ENCODE measurements around the gene RIOK1.

Gene RIOK1

DNA sequence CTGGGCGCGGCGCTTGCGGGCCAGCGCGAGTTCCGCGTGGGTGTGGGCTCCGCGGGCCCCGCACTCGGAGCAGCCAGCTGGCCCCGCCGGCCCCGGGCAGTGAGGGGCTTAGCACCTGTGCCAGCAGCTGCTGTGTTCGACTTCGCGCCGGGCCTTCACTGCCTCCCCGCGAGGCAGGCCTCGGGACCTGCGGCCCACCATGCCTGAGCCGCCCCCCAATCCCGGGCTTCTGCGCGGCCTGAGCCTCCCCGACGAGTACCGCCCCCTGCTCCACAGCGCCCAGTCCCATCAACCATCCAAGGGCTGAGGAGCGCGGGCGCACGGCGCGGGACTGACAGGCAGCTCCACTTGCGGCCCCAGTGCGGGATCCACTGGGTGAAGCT lies 36.2 kb downstream of the RIOK1 start:
- H3K27ac ChIP-seq (ENCODE audit: low read depth, low read length), result no peak overlapping the region
- H3K4me3 ChIP-seq (ENCODE audit: low read depth, low read length), result no peak overlapping the region
- H3K9me3 ChIP-seq (ENCODE audit: control insufficient read depth, insufficient read depth, low read length), result no peaks in the 10 kb centered on the region
- no peaks in the 10 kb centered on the region for H3K36me3 ChIP-seq (ENCODE audit: control insufficient read depth, insufficient read depth, low read length)
- H3K9ac ChIP-seq (ENCODE audit: low read depth, low read length), result no peak overlapping the region
- no peaks in the 10 kb centered on the region for H3K27me3 ChIP-seq (ENCODE audit: control insufficient read depth, insufficient read depth, low read length)
- peaks cover 6% of the 10 kb centered on the region for H3K4me1 ChIP-seq (ENCODE audit: control insufficient read depth, insufficient read depth, low read length)

DNA sequence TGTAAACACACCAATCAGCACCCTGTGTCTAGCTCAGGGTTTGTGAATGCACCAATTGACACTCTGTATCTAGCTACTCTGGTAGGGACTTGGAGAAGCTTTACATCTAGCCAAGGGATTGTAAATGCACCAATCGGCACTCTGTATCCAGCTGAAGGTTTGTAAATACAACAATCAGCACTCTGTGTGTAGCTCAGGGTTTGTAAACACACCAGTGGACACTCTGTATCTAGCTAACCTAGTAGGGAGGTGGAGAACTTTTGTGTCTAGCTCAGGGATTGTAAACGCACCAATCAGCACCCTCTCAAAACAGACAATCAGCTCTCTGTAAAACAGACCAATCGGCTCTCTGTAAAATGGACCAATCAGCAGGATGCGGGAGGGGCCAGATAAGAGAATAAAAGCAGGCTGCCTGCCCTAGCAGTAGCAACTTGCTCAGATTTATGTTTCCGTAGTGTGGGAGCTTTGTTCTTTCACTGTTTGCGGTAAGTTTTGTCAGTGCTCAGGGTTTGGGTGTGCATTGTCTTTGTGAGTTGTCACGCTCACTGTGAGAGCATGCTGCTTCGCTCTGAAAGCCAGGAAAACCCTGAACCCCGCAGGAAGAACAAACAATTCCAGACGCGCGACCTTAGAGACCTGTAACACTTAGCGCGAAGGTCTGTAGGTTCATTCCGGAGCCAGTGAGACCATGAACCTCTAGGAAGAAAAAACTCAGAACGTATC lies 37.0 kb downstream of the RIOK1 start:
- Histone ChIP-seq H3K9ac (ENCODE audit: low read depth, low read length) (no peak overlapping the region), H3K27me3 (ENCODE audit: control insufficient read depth, insufficient read depth, low read length) (no peaks in the 10 kb centered on the region), H3K9me3 (ENCODE audit: control insufficient read depth, insufficient read depth, low read length) (no peaks in the 10 kb centered on the region), H3K4me3 (ENCODE audit: low read depth, low read length) (no peak overlapping the region), H3K4me1 (ENCODE audit: control insufficient read depth, insufficient read depth, low read length) (peaks cover 3% of the 10 kb centered on the region; the same call in 1 of the 2 replicates), H3K36me3 (ENCODE audit: control insufficient read depth, insufficient read depth, low read length) (no peaks in the 10 kb centered on the region), H3K27ac (ENCODE audit: low read depth, low read length) (no peak overlapping the region)

DNA sequence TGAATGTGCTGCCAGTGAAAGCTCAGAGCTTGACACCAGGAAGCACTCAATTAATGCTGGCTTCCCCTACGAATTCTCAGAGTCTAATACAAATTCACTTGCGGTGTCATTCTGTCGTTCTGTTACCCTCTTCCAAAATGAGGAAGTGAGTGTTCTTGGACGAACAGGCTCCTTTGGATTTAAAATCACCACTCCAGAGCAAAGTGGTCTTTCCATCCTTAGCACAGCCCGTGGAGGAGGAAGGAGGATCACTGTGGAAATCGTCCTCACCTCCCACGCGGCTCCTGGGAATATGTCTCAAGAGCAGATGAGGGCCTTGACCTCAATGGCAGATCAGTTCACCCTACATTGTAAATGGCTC lies 41.7 kb downstream of the RIOK1 start:
- H3K4me1 ChIP-seq (ENCODE audit: control insufficient read depth, insufficient read depth, low read length), result peaks cover 6% of the 10 kb centered on the region; the same call in 1 of the 2 replicates
- no peaks in the 10 kb centered on the region for H3K27me3 ChIP-seq (ENCODE audit: control insufficient read depth, insufficient read depth, low read length)
- no peak overlapping the region for H3K27ac ChIP-seq (ENCODE audit: low read depth, low read length)
- H3K4me3 ChIP-seq (ENCODE audit: low read depth, low read length), result no peak overlapping the region
- H3K36me3 ChIP-seq (ENCODE audit: control insufficient read depth, insufficient read depth, low read length), result no peaks in the 10 kb centered on the region
- H3K9me3 ChIP-seq (ENCODE audit: control insufficient read depth, insufficient read depth, low read length), result no peaks in the 10 kb centered on the region
- H3K9ac ChIP-seq (ENCODE audit: low read depth, low read length), result no peak overlapping the region

DNA sequence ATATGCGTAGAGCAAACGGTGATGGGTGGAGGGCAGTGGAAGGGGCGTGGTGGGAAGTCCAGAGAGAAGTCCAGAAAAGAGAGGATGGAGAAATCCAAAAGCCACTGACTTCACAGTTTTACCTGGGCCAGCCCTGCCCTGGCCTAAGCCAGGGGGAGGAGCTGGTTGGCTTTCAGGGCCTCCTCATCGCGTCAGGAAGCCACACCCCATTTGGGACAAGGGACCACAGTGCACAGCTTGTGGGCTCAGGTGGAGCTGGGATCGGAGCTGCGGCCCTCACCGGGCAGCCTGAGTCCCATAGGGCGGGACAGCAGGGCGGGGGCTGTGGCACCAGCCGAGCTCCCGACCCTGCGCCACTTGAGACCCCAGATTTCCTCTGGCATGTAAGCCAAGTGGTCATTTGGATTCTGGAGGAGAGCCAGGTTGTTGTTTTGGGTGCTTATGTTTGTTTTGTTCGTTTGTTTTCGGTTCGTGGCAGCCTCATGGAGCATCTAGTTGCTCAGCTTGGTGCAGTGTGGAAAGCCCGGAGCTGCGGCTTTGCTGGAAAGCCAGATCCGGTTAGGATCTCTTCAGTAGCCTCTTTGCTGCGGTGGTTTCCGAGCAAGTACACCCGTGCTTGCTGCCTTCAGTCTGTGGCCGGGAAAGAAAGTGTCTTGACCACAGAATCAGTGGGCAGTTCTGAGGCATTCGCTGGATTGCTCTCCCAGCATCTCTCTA lies 42.2 kb downstream of the RIOK1 start:
- no peak overlapping the region for H3K4me3 ChIP-seq (ENCODE audit: low read depth, low read length)
- H3K27me3 ChIP-seq (ENCODE audit: control insufficient read depth, insufficient read depth, low read length), result no peaks in the 10 kb centered on the region
- H3K9ac ChIP-seq (ENCODE audit: low read depth, low read length), result no peak overlapping the region
- H3K36me3 ChIP-seq (ENCODE audit: control insufficient read depth, insufficient read depth, low read length), result no peaks in the 10 kb centered on the region
- no peaks in the 10 kb centered on the region for H3K9me3 ChIP-seq (ENCODE audit: control insufficient read depth, insufficient read depth, low read length)
- H3K27ac ChIP-seq (ENCODE audit: low read depth, low read length), result no peak overlapping the region
- peaks cover 6% of the 10 kb centered on the region; the same call in 1 of the 2 replicates for H3K4me1 ChIP-seq (ENCODE audit: control insufficient read depth, insufficient read depth, low read length)

DNA sequence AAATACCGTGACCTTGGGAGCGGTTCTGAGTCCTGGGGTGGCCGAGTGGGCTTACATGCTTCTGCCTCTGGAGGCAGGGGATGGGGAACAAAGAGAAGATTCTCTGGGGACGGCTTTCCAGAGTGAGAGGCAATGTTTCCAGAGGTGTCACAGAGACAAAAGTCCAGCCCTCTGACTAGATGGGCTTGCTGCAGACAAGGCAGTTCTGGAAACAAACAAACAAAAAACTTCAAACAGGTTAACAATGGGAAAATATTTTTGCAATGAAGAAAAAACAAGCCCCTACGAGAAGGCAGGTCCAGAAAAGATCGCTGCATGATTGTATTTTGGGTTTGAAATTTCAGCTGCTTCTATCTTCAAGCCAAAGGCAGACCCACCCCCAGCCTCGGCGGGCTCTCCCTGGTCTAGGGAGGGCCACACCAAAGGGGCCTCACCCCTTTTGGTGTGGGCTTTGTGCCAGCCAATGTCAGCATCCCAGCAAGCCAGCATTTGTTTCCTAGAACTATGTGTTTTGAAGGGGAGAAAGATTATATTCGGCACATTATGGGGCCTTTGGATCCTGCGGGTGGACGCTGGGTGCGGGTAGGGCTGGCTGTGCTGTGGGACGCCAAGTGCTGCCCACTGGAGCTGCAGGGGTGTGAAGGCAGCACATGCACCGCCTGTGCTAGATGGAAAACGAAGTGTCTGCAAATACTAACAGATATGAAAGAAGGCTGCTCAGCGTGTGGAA lies 42.9 kb downstream of the RIOK1 start:
- Histone ChIP-seq H3K9ac (ENCODE audit: low read depth, low read length) (no peak overlapping the region), H3K36me3 (ENCODE audit: control insufficient read depth, insufficient read depth, low read length) (no peaks in the 10 kb centered on the region), H3K27me3 (ENCODE audit: control insufficient read depth, insufficient read depth, low read length) (no peaks in the 10 kb centered on the region), H3K4me1 (ENCODE audit: control insufficient read depth, insufficient read depth, low read length) (peaks cover 6% of the 10 kb centered on the region; the same call in 1 of the 2 replicates), H3K27ac (ENCODE audit: low read depth, low read length) (no peak overlapping the region), H3K9me3 (ENCODE audit: control insufficient read depth, insufficient read depth, low read length) (no peaks in the 10 kb centered on the region), H3K4me3 (ENCODE audit: low read depth, low read length) (no peak overlapping the region)

DNA sequence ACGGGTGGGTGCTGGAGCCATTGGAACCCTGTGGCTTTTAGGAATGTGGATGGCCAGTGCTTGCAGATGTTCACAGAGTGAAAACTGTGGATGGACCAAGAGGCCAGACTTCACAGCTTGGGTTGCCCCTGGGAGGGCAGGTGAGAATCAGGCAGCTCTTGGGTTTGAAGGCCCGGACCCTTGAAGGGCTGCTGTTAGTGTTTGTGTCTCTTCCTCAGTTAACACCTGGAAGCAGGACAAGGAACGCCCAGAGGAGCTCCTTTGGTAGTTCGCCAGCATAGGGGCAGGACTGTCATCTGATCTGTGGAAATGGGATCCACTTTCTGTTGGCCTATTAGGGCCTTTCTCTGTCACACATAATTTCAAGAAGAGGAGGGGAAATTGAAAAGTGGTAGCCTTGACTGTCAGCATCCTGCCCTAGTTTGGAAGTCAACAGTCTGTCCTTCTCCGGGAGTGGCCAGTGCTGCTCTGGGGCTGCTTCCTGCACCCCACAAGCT lies 43.6 kb downstream of the RIOK1 start:
- Histone ChIP-seq H3K4me3 (ENCODE audit: low read depth, low read length) (no peak overlapping the region), H3K4me1 (ENCODE audit: control insufficient read depth, insufficient read depth, low read length) (peaks cover 6% of the 10 kb centered on the region; the same call in 1 of the 2 replicates), H3K9ac (ENCODE audit: low read depth, low read length) (no peak overlapping the region), H3K36me3 (ENCODE audit: control insufficient read depth, insufficient read depth, low read length) (no peaks in the 10 kb centered on the region), H3K27ac (ENCODE audit: low read depth, low read length) (no peak overlapping the region), H3K27me3 (ENCODE audit: control insufficient read depth, insufficient read depth, low read length) (no peaks in the 10 kb centered on the region), H3K9me3 (ENCODE audit: control insufficient read depth, insufficient read depth, low read length) (no peaks in the 10 kb centered on the region)

DNA sequence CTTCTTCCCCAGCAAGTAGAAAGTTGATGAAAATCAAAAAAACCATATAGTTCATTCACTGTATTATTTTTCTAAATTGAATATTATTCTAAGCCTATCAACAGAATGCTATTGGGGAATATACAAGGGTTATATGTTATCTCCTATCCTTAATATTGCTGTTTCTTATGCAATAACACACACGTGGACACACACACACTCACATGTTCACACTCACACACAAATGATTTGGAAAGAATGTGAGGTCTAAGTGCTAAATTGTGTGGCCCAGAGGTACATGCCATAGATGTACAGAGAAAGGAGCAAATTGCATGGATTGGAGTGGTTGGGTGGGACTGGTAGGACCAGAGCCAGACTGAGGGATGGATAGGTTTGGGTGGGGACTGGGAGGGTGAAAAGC lies 45.1 kb downstream of the RIOK1 start:
- H3K36me3 ChIP-seq (ENCODE audit: control insufficient read depth, insufficient read depth, low read length), result no peaks in the 10 kb centered on the region
- no peak overlapping the region for H3K4me3 ChIP-seq (ENCODE audit: low read depth, low read length)
- no peaks in the 10 kb centered on the region for H3K9me3 ChIP-seq (ENCODE audit: control insufficient read depth, insufficient read depth, low read length)
- no peak overlapping the region for H3K9ac ChIP-seq (ENCODE audit: low read depth, low read length)
- no peak overlapping the region for H3K27ac ChIP-seq (ENCODE audit: low read depth, low read length)
- no peaks in the 10 kb centered on the region for H3K27me3 ChIP-seq (ENCODE audit: control insufficient read depth, insufficient read depth, low read length)
- H3K4me1 ChIP-seq (ENCODE audit: control insufficient read depth, insufficient read depth, low read length), result peaks cover 6% of the 10 kb centered on the region; the same call in 1 of the 2 replicates

DNA sequence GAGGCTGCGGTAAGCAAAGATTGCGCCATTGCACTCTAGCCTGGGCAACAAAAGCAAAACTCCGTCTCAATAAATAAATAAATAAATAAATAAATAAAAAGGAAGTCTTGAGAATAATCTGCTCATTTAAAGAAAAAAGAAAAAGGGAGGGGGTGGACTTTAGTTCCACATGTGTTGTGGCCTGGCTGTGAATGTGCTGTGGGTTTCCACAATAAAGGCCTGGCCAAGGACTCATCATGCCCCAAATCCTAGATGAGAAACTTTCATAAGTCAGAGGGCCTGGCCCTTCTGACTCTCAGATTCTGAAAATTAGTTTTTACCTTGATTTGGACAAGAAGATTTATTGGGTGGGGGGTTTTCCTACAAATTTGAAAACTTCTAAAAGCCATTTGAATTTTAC lies 48.4 kb downstream of the RIOK1 start:
- Histone ChIP-seq H3K27me3 (ENCODE audit: control insufficient read depth, insufficient read depth, low read length) (no peaks in the 10 kb centered on the region), H3K4me1 (ENCODE audit: control insufficient read depth, insufficient read depth, low read length) (no peaks in the 10 kb centered on the region)

DNA sequence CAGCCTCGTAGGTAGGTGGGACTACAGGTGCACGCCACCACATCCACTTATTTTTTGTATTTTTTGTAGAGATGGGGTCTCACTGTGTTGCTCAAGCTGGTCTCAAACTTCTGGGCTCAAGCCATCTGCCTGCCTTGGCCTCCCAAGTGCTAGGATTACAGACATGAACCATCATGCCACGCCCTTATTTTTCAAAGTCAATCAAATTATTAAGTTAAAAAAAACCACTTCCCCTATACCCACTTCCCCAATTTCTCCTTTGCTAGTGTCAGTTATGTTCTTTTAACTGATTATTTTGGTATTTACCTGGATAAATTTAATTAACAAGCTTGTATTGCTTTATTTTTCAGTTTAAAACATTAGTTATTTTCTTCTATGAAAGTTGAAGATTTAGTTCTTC lies 49.6 kb downstream of the RIOK1 start:
- Histone ChIP-seq H3K9ac (ENCODE audit: low read depth, low read length) (no peak overlapping the region), H3K4me1 (ENCODE audit: control insufficient read depth, insufficient read depth, low read length) (no peaks in the 10 kb centered on the region), H3K4me3 (ENCODE audit: low read depth, low read length) (no peak overlapping the region), H3K9me3 (ENCODE audit: control insufficient read depth, insufficient read depth, low read length) (no peaks in the 10 kb centered on the region), H3K27ac (ENCODE audit: low read depth, low read length) (no peak overlapping the region), H3K27me3 (ENCODE audit: control insufficient read depth, insufficient read depth, low read length) (no peaks in the 10 kb centered on the region), H3K36me3 (ENCODE audit: control insufficient read depth, insufficient read depth, low read length) (no peaks in the 10 kb centered on the region)

More for the DNA sequence above, 48.4 kb downstream of the RIOK1 start:
- Histone ChIP-seq H3K9ac (ENCODE audit: low read depth, low read length) (no peak overlapping the region), H3K27ac (ENCODE audit: low read depth, low read length) (no peak overlapping the region), H3K4me3 (ENCODE audit: low read depth, low read length) (no peak overlapping the region), H3K36me3 (ENCODE audit: control insufficient read depth, insufficient read depth, low read length) (no peaks in the 10 kb centered on the region), H3K9me3 (ENCODE audit: control insufficient read depth, insufficient read depth, low read length) (no peaks in the 10 kb centered on the region)

DNA sequence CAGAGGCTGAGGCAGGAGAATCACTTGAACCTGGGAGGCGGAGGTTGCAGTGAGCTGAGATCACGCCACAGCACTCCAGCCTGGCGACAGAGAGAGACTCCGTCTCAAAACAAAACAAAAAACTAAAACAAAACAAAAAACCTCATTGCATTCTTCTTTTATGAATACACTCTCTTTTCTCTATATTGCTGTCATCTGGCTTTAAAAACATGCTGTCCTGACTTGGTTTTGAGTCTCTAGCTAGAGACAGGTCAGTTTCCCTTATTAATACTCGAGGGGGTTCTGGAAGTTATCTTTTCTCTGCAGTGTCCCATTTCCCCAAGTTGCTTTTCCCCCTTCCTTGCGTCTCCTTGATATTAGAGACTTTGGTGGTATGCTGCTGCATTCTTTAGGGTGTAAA lies 50.9 kb downstream of the RIOK1 start:
- Histone ChIP-seq H3K36me3 (ENCODE audit: control insufficient read depth, insufficient read depth, low read length) (no peaks in the 10 kb centered on the region), H3K27ac (ENCODE audit: low read depth, low read length) (no peak overlapping the region), H3K4me3 (ENCODE audit: low read depth, low read length) (no peak overlapping the region), H3K9ac (ENCODE audit: low read depth, low read length) (no peak overlapping the region), H3K9me3 (ENCODE audit: control insufficient read depth, insufficient read depth, low read length) (no peaks in the 10 kb centered on the region), H3K4me1 (ENCODE audit: control insufficient read depth, insufficient read depth, low read length) (no peaks in the 10 kb centered on the region), H3K27me3 (ENCODE audit: control insufficient read depth, insufficient read depth, low read length) (no peaks in the 10 kb centered on the region)

Data from HUES48 (cell line).